HEK293 (cell line): ENCODE data around the gene ASIP.

Source experiments
- CTCF ChIA-PET: fragments of 350-600 bp; formaldehyde crosslinking; extraction: SDS; loops from one replicate; lab custom pipeline; 2021; ENCODE audit warnings: antibody characterized with exemption; lab: Yijun Ruan, JAX
- POLR2A ChIA-PET: fragments of 300-600 bp; formaldehyde crosslinking; extraction: SDS; loops from one replicate; lab custom pipeline; 2020; ENCODE audit warnings: antibody characterized with exemption, inconsistent platforms; lab: Yijun Ruan, JAX
- H3K27ac ChIP-seq: fragments of 200-500 bp; sonication (Bioruptor generic); 2 replicates; pipeline ENCODE4 v1.5.1; 2014; ENCODE audit warnings: low read depth, low read length, control low read depth, inconsistent platforms; ENCODE audit errors: extremely low read depth
- H3K36me3 ChIP-seq, 2 experiments: fragments of 200-500 bp in 1 of 2; sonication (Bioruptor generic) in 1 of 2; 1 replicate in 1 of 2; 2 replicates in 1 of 2; pipeline ENCODE4 v1.5.1; 2014 to 2017; ENCODE audit warnings: inconsistent platforms in 2 of 2, low read length in 2 of 2; ENCODE audit not compliant: control insufficient read depth in 2 of 2, insufficient read depth in 1 of 2
- H3K4me1 ChIP-seq: fragments of 200-500 bp; sonication (Bioruptor generic); 2 replicates; pipeline ENCODE4 v1.5.1; 2014; ENCODE audit warnings: mild to moderate bottlenecking, low read length, inconsistent platforms; ENCODE audit not compliant: control insufficient read depth, insufficient read depth
- H3K4me3 ChIP-seq: 2 replicates; pipeline ENCODE4 v1.5.1; 2011; ENCODE audit warnings: low read depth, mild to moderate bottlenecking, control low read depth, low read length, moderate library complexity
- H3K9me3 ChIP-seq: fragments of 200-500 bp; sonication (Bioruptor generic); 2 replicates; pipeline ENCODE4 v1.5.1; 2014; ENCODE audit warnings: low read depth, low read length, inconsistent platforms; ENCODE audit not compliant: control insufficient read depth, insufficient read depth
- EGR2 ChIP-seq: fragments of 450-650 bp; formaldehyde crosslinking; IDR thresholded peaks from 2 replicates; pipeline ENCODE4 v1.5.1; 2016; ENCODE audit warnings: low read depth, missing biosample characterization, missing genetic modification characterization
- GLI2 ChIP-seq: fragments of 450-650 bp; formaldehyde crosslinking; IDR thresholded peaks from 2 replicates; pipeline ENCODE4; 2017; ENCODE audit warnings: missing biosample characterization, missing genetic modification characterization, low read depth, borderline replicate concordance
- GLIS2 ChIP-seq: fragments of 450-650 bp; formaldehyde crosslinking; IDR thresholded peaks from 2 replicates; pipeline ENCODE4 v1.5.1; 2016; ENCODE audit warnings: missing biosample characterization, missing genetic modification characterization
- KLF10 ChIP-seq: fragments of 450-650 bp; IDR thresholded peaks from 2 replicates; pipeline ENCODE4 v1.5.1; 2018; ENCODE audit warnings: missing biosample characterization, mild to moderate bottlenecking, missing genetic modification characterization
- KLF8 ChIP-seq: fragments of 450-650 bp; formaldehyde crosslinking; IDR thresholded peaks from 2 replicates; pipeline ENCODE4 v1.5.1; 2016; ENCODE audit warnings: missing biosample characterization, missing genetic modification characterization
- SP7 ChIP-seq: fragments of 450-650 bp; formaldehyde crosslinking; IDR thresholded peaks from 2 replicates; pipeline ENCODE4 v1.5.1; 2016; ENCODE audit warnings: missing biosample characterization, missing genetic modification characterization
- ZBTB17 ChIP-seq: fragments of 450-650 bp; formaldehyde crosslinking; IDR thresholded peaks from 2 replicates; pipeline ENCODE4 v1.5.1; 2016; ENCODE audit warnings: missing biosample characterization, missing genetic modification characterization
- ZNF239 ChIP-seq: fragments of 450-650 bp; formaldehyde crosslinking; IDR thresholded peaks from 2 replicates; pipeline ENCODE4 v1.5.1; 2016; ENCODE audit warnings: missing biosample characterization, missing genetic modification characterization
- ZNF473 ChIP-seq: fragments of 450-650 bp; formaldehyde crosslinking; IDR thresholded peaks from 2 replicates; pipeline ENCODE4 v1.5.1; 2017; ENCODE audit warnings: missing biosample characterization, missing genetic modification characterization
- ZNF571 ChIP-seq: fragments of 450-650 bp; formaldehyde crosslinking; IDR thresholded peaks from 2 replicates; pipeline ENCODE4 v1.5.0; 2017; ENCODE audit warnings: missing biosample characterization, missing genetic modification characterization
- ZNF600 ChIP-seq: fragments of 450-650 bp; formaldehyde crosslinking; IDR thresholded peaks from 2 replicates; pipeline ENCODE4 v1.5.1; 2016; ENCODE audit warnings: missing biosample characterization, missing genetic modification characterization
- ZXDB ChIP-seq: fragments of 450-650 bp; formaldehyde crosslinking; IDR thresholded peaks from 2 replicates; pipeline ENCODE4 v1.5.1; 2016; ENCODE audit warnings: missing biosample characterization, missing genetic modification characterization
- TF ChIP-seq, protein P1 (sequence below): fragments of 450-650 bp; formaldehyde crosslinking; IDR thresholded peaks from 2 replicates; pipeline ENCODE4; 2016; ENCODE audit warnings: missing biosample characterization, missing genetic modification characterization
- TF ChIP-seq, protein P2 (sequence below): fragments of 450-650 bp; formaldehyde crosslinking; IDR thresholded peaks from 2 replicates; pipeline ENCODE4 v1.5.1; 2017; ENCODE audit warnings: missing biosample characterization, missing genetic modification characterization

The ASIP gene

DNA sequence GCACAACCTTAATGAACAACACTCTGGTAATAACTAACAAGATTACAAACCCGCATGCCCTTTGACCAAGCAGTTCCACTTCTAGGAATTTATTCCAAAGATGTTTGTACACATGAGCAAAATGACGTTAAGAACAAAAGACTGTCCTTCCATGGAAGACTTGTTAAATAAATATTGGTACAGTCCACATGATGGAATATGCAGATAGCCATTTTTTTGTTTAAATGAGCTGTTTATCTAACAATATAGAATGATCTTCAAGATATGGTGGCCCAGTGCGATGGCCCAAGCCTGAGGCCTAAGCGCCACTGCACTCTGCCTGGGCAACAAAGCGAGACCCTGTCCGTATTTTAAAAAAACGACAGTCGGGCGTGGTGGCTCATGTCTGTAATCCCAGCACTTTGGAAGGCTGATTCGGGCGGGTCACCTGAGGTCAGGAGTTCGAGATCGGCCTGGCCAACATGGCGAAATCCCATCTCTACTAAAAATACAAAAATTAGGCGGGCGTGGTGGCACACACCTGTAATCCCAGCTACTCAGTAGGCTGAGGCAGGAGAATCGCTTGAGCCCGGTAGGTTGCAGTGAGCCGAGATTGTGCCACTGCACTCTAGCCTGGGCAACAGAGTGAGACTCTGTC is 69.4 kb downstream of the ASIP start (continued):
- TF ChIP-seq ZNF571 (tag by site-specific recombination) (no peak), SP7 (tag by site-specific recombination) (no peak), ZNF473 (tag by site-specific recombination) (no peak), ZXDB (no peak), GLI2 (no peak), KLF8 (tag by site-specific recombination) (no peak)
- TF ChIP-seq, protein P1, sequence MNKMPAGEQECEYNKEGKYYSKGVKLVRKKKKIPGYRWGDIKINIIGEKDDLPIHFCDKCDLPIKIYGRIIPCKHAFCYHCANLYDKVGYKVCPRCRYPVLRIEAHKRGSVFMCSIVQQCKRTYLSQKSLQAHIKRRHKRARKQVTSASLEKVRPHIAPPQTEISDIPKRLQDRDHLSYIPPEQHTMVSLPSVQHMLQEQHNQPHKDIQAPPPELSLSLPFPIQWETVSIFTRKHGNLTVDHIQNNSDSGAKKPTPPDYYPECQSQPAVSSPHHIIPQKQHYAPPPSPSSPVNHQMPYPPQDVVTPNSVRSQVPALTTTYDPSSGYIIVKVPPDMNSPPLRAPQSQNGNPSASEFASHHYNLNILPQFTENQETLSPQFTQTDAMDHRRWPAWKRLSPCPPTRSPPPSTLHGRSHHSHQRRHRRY (tag by site-specific recombination) = no peak
- TF ChIP-seq, protein P2, sequence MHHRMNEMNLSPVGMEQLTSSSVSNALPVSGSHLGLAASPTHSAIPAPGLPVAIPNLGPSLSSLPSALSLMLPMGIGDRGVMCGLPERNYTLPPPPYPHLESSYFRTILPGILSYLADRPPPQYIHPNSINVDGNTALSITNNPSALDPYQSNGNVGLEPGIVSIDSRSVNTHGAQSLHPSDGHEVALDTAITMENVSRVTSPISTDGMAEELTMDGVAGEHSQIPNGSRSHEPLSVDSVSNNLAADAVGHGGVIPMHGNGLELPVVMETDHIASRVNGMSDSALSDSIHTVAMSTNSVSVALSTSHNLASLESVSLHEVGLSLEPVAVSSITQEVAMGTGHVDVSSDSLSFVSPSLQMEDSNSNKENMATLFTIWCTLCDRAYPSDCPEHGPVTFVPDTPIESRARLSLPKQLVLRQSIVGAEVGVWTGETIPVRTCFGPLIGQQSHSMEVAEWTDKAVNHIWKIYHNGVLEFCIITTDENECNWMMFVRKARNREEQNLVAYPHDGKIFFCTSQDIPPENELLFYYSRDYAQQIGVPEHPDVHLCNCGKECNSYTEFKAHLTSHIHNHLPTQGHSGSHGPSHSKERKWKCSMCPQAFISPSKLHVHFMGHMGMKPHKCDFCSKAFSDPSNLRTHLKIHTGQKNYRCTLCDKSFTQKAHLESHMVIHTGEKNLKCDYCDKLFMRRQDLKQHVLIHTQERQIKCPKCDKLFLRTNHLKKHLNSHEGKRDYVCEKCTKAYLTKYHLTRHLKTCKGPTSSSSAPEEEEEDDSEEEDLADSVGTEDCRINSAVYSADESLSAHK (tag by site-specific recombination) = no peak

DNA sequence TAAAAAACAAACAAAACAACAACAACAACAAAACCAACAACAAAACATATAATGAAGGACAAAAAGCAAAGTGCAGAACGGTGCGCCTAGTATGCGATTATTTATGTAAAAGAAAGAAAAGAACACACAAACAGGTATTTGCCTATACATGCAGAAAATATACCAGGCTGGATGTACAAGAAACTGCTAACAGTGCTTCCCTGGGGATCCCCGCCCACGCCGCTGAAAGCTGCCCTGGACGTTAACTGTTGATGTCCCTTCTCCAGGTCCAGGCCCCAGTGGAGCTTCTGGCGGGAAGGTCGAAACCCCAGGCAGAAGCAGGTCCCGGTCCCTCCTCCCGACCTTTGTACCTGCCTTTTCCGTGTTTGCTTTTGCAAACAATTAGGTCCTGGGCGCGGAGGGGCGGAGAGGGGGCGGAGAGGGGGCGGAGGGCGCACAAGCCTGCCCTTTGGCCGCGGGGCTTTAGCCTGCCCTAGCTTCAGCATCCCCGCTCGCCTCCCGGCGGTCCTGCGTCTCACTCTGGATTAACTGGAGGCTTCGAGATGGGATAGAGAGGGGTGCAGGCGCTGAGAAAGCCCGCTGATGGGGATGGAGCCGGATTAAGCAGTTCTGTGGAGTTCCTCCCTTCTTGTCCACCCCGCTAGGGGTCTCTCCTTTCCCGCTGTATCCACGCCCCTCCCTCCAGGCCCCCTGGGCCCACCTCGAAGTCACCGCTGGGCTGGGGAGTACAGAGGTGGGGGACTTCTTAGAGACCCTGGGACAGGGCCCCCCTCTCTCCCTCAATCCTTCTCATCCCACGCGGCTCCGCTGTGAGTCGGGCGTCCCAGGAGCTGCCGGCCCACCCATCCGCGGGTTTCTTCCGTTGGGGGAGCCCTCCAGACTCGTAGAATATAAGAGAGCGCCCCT is 70.1 kb downstream of the ASIP start:
- ChIA-PET CTCF (interaction anchor here (0.6 to 5.0 kb wide), 33 partner anchors 8 to 458 kb away, joined by 3 to 116 read pairs (median 8); partner anchors contain the start of genes AHCY and DYNLRB1), POLR2A (interaction anchor here (2.0 to 2.7 kb wide), 2 partner anchors 8 to 204 kb away, joined by 15 to 17 read pairs; partner anchors contain the start of genes AHCY and DYNLRB1)
- no peaks in the 10 kb centered on the region for H3K36me3 ChIP-seq
- H3K4me3 ChIP-seq = no peak overlapping the region
- no peaks in the 10 kb centered on the region for H3K9me3 ChIP-seq
- no peak for TF ChIP-seq ZNF239 (tag by site-specific recombination)
- TF ChIP-seq ZNF600 = 0 out of 2 replicates have a peak, but pooled peaks have one; percentile 27
- peak; percentile 43 for TF ChIP-seq EGR2 (tag by site-specific recombination)
- no peaks in the 10 kb centered on the region for H3K4me1 ChIP-seq
- H3K27ac ChIP-seq = no peak overlapping the region

DNA sequence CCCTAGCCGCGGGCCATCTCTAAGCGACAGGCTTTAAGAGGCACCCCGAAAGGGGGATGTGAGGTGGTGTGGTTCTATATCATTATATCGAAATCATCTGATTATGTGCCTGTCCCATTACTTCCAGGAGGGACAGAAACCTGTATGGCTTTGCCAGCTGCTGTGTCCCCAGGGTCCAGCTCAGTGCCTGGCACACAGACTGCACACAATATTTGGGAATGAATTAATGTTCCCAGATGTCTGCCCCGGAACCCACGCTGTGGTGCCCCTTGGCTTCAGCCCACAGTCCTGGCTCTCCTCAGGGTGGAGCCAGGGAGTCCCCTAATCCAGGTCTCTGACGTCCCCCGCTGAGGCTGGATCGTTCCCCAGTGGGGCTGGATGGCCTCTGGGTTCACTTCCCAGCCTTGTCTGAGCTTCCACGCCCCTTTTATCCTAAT is 70.8 kb downstream of the ASIP start:
- H3K4me1 ChIP-seq = no peaks in the 10 kb centered on the region
- ChIA-PET CTCF (interaction anchor here (0.6 to 5.0 kb wide), 73 partner anchors 8 to 470 kb away, joined by 3 to 116 read pairs (median 7); partner anchors contain the start of genes AHCY, DYNLRB1 and ITCH), POLR2A (interaction anchor here (1.1 to 2.7 kb wide), 4 partner anchors 9 to 204 kb away, joined by 3 to 17 read pairs (median 14); partner anchors contain the start of genes AHCY, DYNLRB1 and ITCH)
- no peak overlapping the region for H3K27ac ChIP-seq
- no peak overlapping the region for H3K4me3 ChIP-seq
- no peaks in the 10 kb centered on the region for H3K9me3 ChIP-seq
- TF ChIP-seq GLIS2 (0 out of 2 replicates have a peak, but pooled peaks have one; percentile 9), KLF10 (tag by site-specific recombination) (no peak), ZBTB17 (tag by site-specific recombination) (0 out of 2 replicates have a peak, but pooled peaks have one; percentile 29)
- H3K36me3 ChIP-seq = no peaks in the 10 kb centered on the region
